HFFc6 (cell line): Measurements from ENCODE around the gene SMIM43. TPM values are rescaled to one million over a fixed set of nuclear protein-coding genes. Genes with fewer than 3 reads are reported as not detected.
A peak's percentile ranks its signal among the peaks of the same experiment; 100 is the strongest.

Source experiments
- DNase-seq: peaks from one replicate; pipeline ENCODE4 v3.0.0-alpha.2; 2018
- H3K27ac Mint-ChIP-seq: 2 replicates; pipeline ENCODE4 v1.8.0; 2020; ENCODE audit warnings: mild to moderate bottlenecking, mixed read lengths
- H3K27me3 Mint-ChIP-seq: 2 replicates; pipeline ENCODE4 v1.8.0; 2021; ENCODE audit warnings: mild to moderate bottlenecking, moderate library complexity, mixed read lengths; ENCODE audit not compliant: insufficient read depth
- H3K36me3 Mint-ChIP-seq: 2 replicates; pipeline ENCODE4 v1.8.0; 2021; ENCODE audit warnings: low read depth, mixed read lengths
- H3K4me1 Mint-ChIP-seq: 2 replicates; pipeline ENCODE4 v1.8.0; 2020; ENCODE audit warnings: low read depth, mixed read lengths
- H3K4me3 Mint-ChIP-seq: 2 replicates; pipeline ENCODE4 v1.8.0; 2020; ENCODE audit warnings: mild to moderate bottlenecking, moderate library complexity, mixed read lengths
- H3K9me3 Mint-ChIP-seq: 2 replicates; pipeline ENCODE4 v1.8.0; 2020; ENCODE audit warnings: mild to moderate bottlenecking, mixed read lengths
- total RNA-seq, 6 experiments: library from RNA; stranded (reverse); fragmentation: NEBNext Ultra II Directional; extraction: Animal tissue kit (Norgen Biotek cat#: 25700); gene quantifications; 2 replicates in 1 of 6; 3 replicates in 5 of 6; pipeline ENCODE4 v1.2.3, GENCODE V29; 2021
- TF ChIP-seq, protein P1 (sequence below): fragments of 200-600 bp; sonication (generic); IDR thresholded peaks from 2 replicates; pipeline ENCODE4 v1.5.0; 2021; ENCODE audit warnings: antibody characterized with exemption, mild to moderate bottlenecking

SMIM43 gene
- total RNA-seq, 6 experiments from 2014 or later: 0.35 to 2.2 (median 1.5) TPM

DNA sequence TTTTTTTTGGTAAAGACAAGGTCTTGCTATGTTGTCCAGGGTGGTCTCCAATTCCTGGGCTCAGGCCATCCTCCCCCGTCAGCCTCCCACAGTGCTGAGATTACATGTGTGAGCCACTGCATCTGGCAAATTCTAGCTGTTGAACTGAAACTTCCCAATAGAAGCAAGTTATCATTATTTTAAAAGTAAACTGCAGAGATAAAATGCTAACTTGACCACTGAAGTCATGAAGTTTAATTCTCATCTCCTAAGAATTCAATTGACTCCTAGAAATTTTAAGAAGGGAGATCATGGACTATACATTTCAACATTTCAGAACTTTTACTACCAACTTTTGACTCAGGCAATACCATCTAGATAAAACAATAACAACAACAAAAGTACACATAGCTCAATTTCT lies 24.5 kb upstream of the SMIM43 start:
- TF ChIP-seq, protein P1, sequence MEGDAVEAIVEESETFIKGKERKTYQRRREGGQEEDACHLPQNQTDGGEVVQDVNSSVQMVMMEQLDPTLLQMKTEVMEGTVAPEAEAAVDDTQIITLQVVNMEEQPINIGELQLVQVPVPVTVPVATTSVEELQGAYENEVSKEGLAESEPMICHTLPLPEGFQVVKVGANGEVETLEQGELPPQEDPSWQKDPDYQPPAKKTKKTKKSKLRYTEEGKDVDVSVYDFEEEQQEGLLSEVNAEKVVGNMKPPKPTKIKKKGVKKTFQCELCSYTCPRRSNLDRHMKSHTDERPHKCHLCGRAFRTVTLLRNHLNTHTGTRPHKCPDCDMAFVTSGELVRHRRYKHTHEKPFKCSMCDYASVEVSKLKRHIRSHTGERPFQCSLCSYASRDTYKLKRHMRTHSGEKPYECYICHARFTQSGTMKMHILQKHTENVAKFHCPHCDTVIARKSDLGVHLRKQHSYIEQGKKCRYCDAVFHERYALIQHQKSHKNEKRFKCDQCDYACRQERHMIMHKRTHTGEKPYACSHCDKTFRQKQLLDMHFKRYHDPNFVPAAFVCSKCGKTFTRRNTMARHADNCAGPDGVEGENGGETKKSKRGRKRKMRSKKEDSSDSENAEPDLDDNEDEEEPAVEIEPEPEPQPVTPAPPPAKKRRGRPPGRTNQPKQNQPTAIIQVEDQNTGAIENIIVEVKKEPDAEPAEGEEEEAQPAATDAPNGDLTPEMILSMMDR: no peak
- Mint-ChIP-seq H3K4me1 (peaks cover 89% of the 10 kb centered on the region), H3K9me3 (peaks cover under 1% of the 10 kb centered on the region), H3K36me3 (peaks cover 5% of the 10 kb centered on the region; the same call in 1 of the 2 replicates), H3K4me3 (peak overlapping the region; percentile 81), H3K27me3 (no peaks in the 10 kb centered on the region; the same call in 1 of the 2 replicates), H3K27ac (peak overlapping the region; percentile 97)
- DNase-seq: peak; percentile 29

- Mint-ChIP-seq H3K4me3 (peak overlapping the region; percentile 25; the same call in 1 of the 2 replicates), H3K27ac (peak overlapping the region; percentile 97), H3K4me1 (peaks cover 89% of the 10 kb centered on the region), H3K9me3 (peaks cover 6% of the 10 kb centered on the region), H3K27me3 (no peaks in the 10 kb centered on the region; the same call in 1 of the 2 replicates), H3K36me3 (peaks cover 10% of the 10 kb centered on the region)
- no peak for DNase-seq
- TF ChIP-seq, protein P1: no peak
Measured at GRCh38 chr4:121788896-121789295, 23.9 kb upstream of the SMIM43 start.

DNA sequence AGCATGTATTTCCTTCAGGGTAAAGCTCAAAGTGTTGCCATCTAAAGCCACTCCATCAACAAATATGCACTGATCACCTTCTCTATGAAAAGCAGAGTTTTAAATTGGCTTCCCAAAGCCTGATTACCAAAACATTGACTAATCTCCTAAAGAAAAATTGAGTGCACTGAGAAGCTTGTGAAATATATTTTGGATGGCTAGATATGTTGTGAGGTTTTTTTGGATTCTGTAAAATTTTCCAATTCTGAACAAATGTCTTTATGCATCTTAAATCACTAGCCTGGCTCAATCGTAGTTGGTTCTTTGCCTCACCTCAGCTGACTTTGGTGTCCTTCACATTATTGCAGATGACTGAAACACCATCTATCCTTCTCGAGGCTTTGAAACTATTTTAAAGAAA lies 21.3 kb upstream of the SMIM43 start:
- DNase-seq: no peak
- peaks cover 18% of the 10 kb centered on the region for H3K36me3 Mint-ChIP-seq
- H3K27me3 Mint-ChIP-seq: no peaks in the 10 kb centered on the region; the same call in 1 of the 2 replicates
- peak overlapping the region; percentile 98 for H3K27ac Mint-ChIP-seq
- TF ChIP-seq, protein P1: no peak
- H3K4me3 Mint-ChIP-seq: no peak overlapping the region; the same call in 1 of the 2 replicates
- peaks cover 79% of the 10 kb centered on the region for H3K4me1 Mint-ChIP-seq
- peaks cover 14% of the 10 kb centered on the region for H3K9me3 Mint-ChIP-seq

DNA sequence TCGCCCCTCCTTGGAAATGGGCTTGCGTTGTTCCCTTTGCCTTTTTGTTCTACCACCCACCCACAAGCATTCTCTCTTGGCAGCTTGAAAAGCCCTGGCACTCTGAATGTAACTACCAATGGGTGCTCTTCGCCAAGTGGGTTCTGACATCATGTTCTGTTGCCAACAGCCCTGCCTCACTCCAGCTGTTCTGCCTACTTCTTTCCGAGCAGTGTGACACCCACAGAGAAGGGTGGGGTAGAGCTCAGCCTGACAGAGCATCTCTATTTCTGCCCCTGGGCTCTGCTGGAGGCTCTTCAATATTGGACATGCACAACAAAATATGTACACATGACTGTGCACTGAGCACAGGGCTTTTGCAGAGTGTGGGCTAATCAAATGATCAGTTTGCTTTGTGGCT lies 20.5 kb upstream of the SMIM43 start:
- Mint-ChIP-seq H3K4me1 (peaks cover 72% of the 10 kb centered on the region), H3K27me3 (no peaks in the 10 kb centered on the region; the same call in 1 of the 2 replicates), H3K36me3 (peaks cover 22% of the 10 kb centered on the region), H3K9me3 (peaks cover 14% of the 10 kb centered on the region), H3K27ac (peak overlapping the region; percentile 98), H3K4me3 (peak overlapping the region; percentile 69)
- TF ChIP-seq, protein P1: no peak
- no peak for DNase-seq

GRCh38 chr4:121784975-121785374 lies 20.0 kb upstream of the SMIM43 start:
- Mint-ChIP-seq H3K27me3 (no peaks in the 10 kb centered on the region; the same call in 1 of the 2 replicates), H3K4me3 (peak overlapping the region; percentile 69), H3K4me1 (peaks cover 67% of the 10 kb centered on the region), H3K9me3 (peaks cover 14% of the 10 kb centered on the region), H3K36me3 (peaks cover 23% of the 10 kb centered on the region), H3K27ac (peak overlapping the region; percentile 98)
- peak; percentile 93 for DNase-seq
- TF ChIP-seq, protein P1: no peak
